LNCaP clone FGC (cell line): ENCODE results near the gene PCDH1.
A peak's percentile ranks its signal among the peaks of the same experiment; 100 is the strongest.

Experiments
- DNase-seq: peaks from one replicate; pipeline ENCODE4 v3.0.0-alpha.2; 2011; ENCODE audit warnings: low read depth
- H3K4me3 ChIP-seq: 2 replicates; pipeline ENCODE4 v1.5.1; 2011; ENCODE audit warnings: mild to moderate bottlenecking, low read depth, low read length, control low read depth
- CTCF ChIP-seq: IDR thresholded peaks from 2 replicates; pipeline ENCODE4 v1.5.1; 2012; ENCODE audit warnings: mild to moderate bottlenecking; ENCODE audit not compliant: control insufficient read depth, insufficient read depth; ENCODE audit errors: extremely low read depth

Gene PCDH1

GRCh38 chr5:141876628-141877355 is 1.4 kb downstream of the PCDH1 start:
- DNase-seq, result no peak
- H3K4me3 ChIP-seq, result peak overlapping the region; percentile 73
- peak; percentile 12; the same call in 1 of the 2 replicates for TF ChIP-seq CTCF

- H3K4me3 ChIP-seq, result peak overlapping the region; percentile 73
- DNase-seq, result no peak
- no peak for TF ChIP-seq CTCF
Measured at GRCh38 chr5:141875795-141876627, 2.2 kb downstream of the PCDH1 start.

- peak overlapping the region; percentile 73 for H3K4me3 ChIP-seq
- no peak for DNase-seq
- TF ChIP-seq CTCF, result no peak
Measured at GRCh38 chr5:141875022-141875740, 3.0 kb downstream of the PCDH1 start.

- TF ChIP-seq CTCF, result no peak
- no peak overlapping the region for H3K4me3 ChIP-seq
- no peak for DNase-seq
Measured at GRCh38 chr5:141874262-141874964, 3.8 kb downstream of the PCDH1 start.

- TF ChIP-seq CTCF, result no peak
- H3K4me3 ChIP-seq, result no peak overlapping the region
- DNase-seq, result no peak
Measured at GRCh38 chr5:141873933-141874261, 4.3 kb downstream of the PCDH1 start.

GRCh38 chr5:141872496-141873356 is 5.5 kb downstream of the PCDH1 start:
- TF ChIP-seq CTCF, result no peak
- no peak for DNase-seq
- H3K4me3 ChIP-seq, result no peak overlapping the region
